Breast epithelium (tissue), 4 donors: Measurements from ENCODE around the gene MFSD12. TPM values are rescaled to one million over a fixed set of nuclear protein-coding genes. Genes with fewer than 3 reads are reported as not detected.

ENCODE experiments used
- DNase-seq, 2 donors: peaks; one replicate each; pipeline ENCODE4 v3.0.0-alpha.2; 2019; ENCODE audit warnings: low spot score in 2 of 2
- H3K27ac ChIP-seq, 2 donors: fragments of 200-600 bp; sonication (generic) in 1 of 2; one replicate each; pipeline ENCODE4 v1.5.1; 2016 to 2019; ENCODE audit warnings: mild to moderate bottlenecking in 1 of 2
- H3K27me3 ChIP-seq, 2 donors: fragments of 200-600 bp; sonication (generic) in 1 of 2; one replicate each; pipeline versions ENCODE4 v1.5.1 to v1.6.0; 2017 to 2019; ENCODE audit warnings: control low read depth in 1 of 2, mild to moderate bottlenecking in 1 of 2
- H3K36me3 ChIP-seq: fragments of 200-600 bp; one replicate; pipeline ENCODE4 v1.5.1; 2019
- H3K4me1 ChIP-seq, 2 donors: fragments of 200-600 bp; sonication (generic); one replicate each; pipeline ENCODE4 v1.5.1; 2016 to 2019; ENCODE audit warnings: control low read depth in 1 of 2
- H3K4me3 ChIP-seq, 3 donors: fragments of 200-600 bp; sonication (generic); 1 replicate in 2 of 3; 2 replicates in 1 of 3; pipeline ENCODE4 v1.5.1; 2016 to 2019; ENCODE audit warnings: mild to moderate bottlenecking in 3 of 3, moderate library complexity in 2 of 3
- H3K9me3 ChIP-seq, 2 donors: fragments of 200-600 bp; sonication (generic) in 1 of 2; one replicate each; pipeline ENCODE4 v1.5.1; 2016 to 2019; ENCODE audit warnings: control low read depth in 1 of 2
- CTCF ChIP-seq, 3 donors: fragments of 450-650 bp; IDR thresholded peaks; one replicate each; pipeline ENCODE4 v1.5.1; 2016 to 2017; ENCODE audit warnings: antibody characterized with exemption in 3 of 3, mild to moderate bottlenecking in 3 of 3, moderate library complexity in 3 of 3
- POLR2A ChIP-seq: fragments of 450-650 bp; IDR thresholded peaks from one replicate; pipeline ENCODE4 v1.6.1; 2016; ENCODE audit warnings: antibody characterized with exemption, mild to moderate bottlenecking, moderate library complexity
- POLR2AphosphoS5 ChIP-seq, 3 donors: sonication (generic); formaldehyde crosslinking; IDR thresholded peaks; one replicate each; pipeline ENCODE4 v1.6.1; 2017; ENCODE audit warnings: antibody characterized with exemption in 3 of 3
- intact Hi-C: fragments of 100-400 bp; cut with DNase I; formaldehyde crosslinking; loops from one replicate; pipeline ENCODE4 v1.15.1; 2023; ENCODE audit warnings: low total_unique reads
- total RNA-seq, 3 donors: library from RNA; depleted of rRNA; stranded (reverse); fragments of >200 nt; gene quantifications; one replicate each; pipeline ENCODE4 v1.1.0, GENCODE V29; 2016

Gene MFSD12
- total RNA-seq, 3 donors from 2014 or later: 44.5 to 50.9 (median 44.9) TPM

GRCh38 chr19:3599776-3600187, 42.4 kb upstream of the MFSD12 start:
- no peak for DNase-seq
- Histone ChIP-seq H3K4me3 (no peak overlapping the region), H3K27ac (no peak overlapping the region)

GRCh38 chr19:3595521-3596061, 38.2 kb upstream of the MFSD12 start:
- TF ChIP-seq POLR2AphosphoS5 (IDR thresholded peaks at IDR 0.05) (no peak), CTCF (IDR thresholded peaks at IDR 0.05) (no peak), POLR2A (no peak)
- Histone ChIP-seq H3K9me3 (no peaks in the 10 kb centered on the region), H3K36me3 (no peaks in the 10 kb centered on the region), H3K4me1 (no peaks in the 10 kb centered on the region), H3K4me3 (no peak overlapping the region), H3K27ac (no peak overlapping the region), H3K27me3 (no peaks in the 10 kb centered on the region)
- DNase-seq: no peak
- intact Hi-C loops: no loop called here

More at GRCh38 chr19:3599776-3600187, 42.4 kb upstream of the MFSD12 start:
- Histone ChIP-seq H3K36me3 (no peaks in the 10 kb centered on the region), H3K9me3 (no peaks in the 10 kb centered on the region), H3K27me3 (no peaks in the 10 kb centered on the region), H3K4me1 (no peaks in the 10 kb centered on the region)
- intact Hi-C loops: no loop called here
- no peak for TF ChIP-seq POLR2A
- no peak for TF ChIP-seq CTCF (IDR thresholded peaks at IDR 0.05)
- no peak for TF ChIP-seq POLR2AphosphoS5 (IDR thresholded peaks at IDR 0.05)

GRCh38 chr19:3593156-3593555, 35.8 kb upstream of the MFSD12 start:
- H3K4me1 ChIP-seq: no peaks in the 10 kb centered on the region
- TF ChIP-seq CTCF (IDR thresholded peaks at IDR 0.05): no peak
- TF ChIP-seq POLR2A: no peak
- no peak for TF ChIP-seq POLR2AphosphoS5 (IDR thresholded peaks at IDR 0.05)
- H3K36me3 ChIP-seq: no peaks in the 10 kb centered on the region
- no peaks in the 10 kb centered on the region for H3K27me3 ChIP-seq
- H3K4me3 ChIP-seq: no peak overlapping the region
- intact Hi-C loops: no loop called here
- no peak for DNase-seq
- no peak overlapping the region for H3K27ac ChIP-seq
- H3K9me3 ChIP-seq: no peaks in the 10 kb centered on the region

- no peaks in the 10 kb centered on the region for H3K9me3 ChIP-seq
- H3K4me1 ChIP-seq: no peaks in the 10 kb centered on the region
- intact Hi-C loops: no loop called here
- H3K27me3 ChIP-seq: no peaks in the 10 kb centered on the region
- H3K4me3 ChIP-seq: no peak overlapping the region
- H3K27ac ChIP-seq: no peak overlapping the region
- no peak for TF ChIP-seq POLR2AphosphoS5 (IDR thresholded peaks at IDR 0.05)
- TF ChIP-seq POLR2A: no peak
- no peak for TF ChIP-seq CTCF (IDR thresholded peaks at IDR 0.05)
- no peaks in the 10 kb centered on the region for H3K36me3 ChIP-seq
- no peak for DNase-seq
Measured at GRCh38 chr19:3591876-3592613, 34.7 kb upstream of the MFSD12 start.

GRCh38 chr19:3590991-3591659, 33.7 kb upstream of the MFSD12 start:
- Histone ChIP-seq H3K27ac (no peak overlapping the region), H3K27me3 (peaks cover 0 to 3% of the 10 kb centered on the region in 2 donors), H3K4me1 (no peaks in the 10 kb centered on the region), H3K4me3 (no peak overlapping the region), H3K9me3 (no peaks in the 10 kb centered on the region), H3K36me3 (no peaks in the 10 kb centered on the region)
- TF ChIP-seq POLR2A: no peak
- intact Hi-C loops: no loop called here
- DNase-seq: no peak
